ENCODE results near the gene SPTLC2. TPM values are rescaled to one million over a fixed set of nuclear protein-coding genes. Genes with fewer than 3 reads are reported as not detected.

The SPTLC2 gene
- total and polyA plus RNA-seq, 2 of the 13 experiments (the other 11 are each of a cell fraction or from before 2014, with no cell fraction given), result 17.4 to 17.5 TPM

DNA sequence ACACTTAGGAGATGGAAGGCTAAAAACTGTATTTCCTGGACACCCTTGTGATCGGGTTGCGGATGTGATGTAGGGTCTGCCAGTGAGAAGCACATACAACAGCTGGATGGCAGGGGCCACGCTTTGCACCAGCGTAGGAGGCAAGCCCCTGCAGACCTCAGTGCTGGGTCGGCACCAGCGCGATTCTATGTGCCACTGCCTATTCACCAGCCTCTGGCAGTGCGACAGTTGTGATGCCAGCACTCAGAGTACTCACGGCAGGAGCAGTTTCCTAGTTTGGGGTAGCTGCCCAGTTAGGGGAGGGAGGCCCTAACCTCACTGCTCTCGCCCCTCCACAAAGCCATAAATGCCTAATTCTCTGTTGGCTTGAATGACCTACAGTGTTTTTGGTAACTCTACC, 31.6 kb downstream of the SPTLC2 start (continued):
- TF ChIP-seq, protein P1, sequence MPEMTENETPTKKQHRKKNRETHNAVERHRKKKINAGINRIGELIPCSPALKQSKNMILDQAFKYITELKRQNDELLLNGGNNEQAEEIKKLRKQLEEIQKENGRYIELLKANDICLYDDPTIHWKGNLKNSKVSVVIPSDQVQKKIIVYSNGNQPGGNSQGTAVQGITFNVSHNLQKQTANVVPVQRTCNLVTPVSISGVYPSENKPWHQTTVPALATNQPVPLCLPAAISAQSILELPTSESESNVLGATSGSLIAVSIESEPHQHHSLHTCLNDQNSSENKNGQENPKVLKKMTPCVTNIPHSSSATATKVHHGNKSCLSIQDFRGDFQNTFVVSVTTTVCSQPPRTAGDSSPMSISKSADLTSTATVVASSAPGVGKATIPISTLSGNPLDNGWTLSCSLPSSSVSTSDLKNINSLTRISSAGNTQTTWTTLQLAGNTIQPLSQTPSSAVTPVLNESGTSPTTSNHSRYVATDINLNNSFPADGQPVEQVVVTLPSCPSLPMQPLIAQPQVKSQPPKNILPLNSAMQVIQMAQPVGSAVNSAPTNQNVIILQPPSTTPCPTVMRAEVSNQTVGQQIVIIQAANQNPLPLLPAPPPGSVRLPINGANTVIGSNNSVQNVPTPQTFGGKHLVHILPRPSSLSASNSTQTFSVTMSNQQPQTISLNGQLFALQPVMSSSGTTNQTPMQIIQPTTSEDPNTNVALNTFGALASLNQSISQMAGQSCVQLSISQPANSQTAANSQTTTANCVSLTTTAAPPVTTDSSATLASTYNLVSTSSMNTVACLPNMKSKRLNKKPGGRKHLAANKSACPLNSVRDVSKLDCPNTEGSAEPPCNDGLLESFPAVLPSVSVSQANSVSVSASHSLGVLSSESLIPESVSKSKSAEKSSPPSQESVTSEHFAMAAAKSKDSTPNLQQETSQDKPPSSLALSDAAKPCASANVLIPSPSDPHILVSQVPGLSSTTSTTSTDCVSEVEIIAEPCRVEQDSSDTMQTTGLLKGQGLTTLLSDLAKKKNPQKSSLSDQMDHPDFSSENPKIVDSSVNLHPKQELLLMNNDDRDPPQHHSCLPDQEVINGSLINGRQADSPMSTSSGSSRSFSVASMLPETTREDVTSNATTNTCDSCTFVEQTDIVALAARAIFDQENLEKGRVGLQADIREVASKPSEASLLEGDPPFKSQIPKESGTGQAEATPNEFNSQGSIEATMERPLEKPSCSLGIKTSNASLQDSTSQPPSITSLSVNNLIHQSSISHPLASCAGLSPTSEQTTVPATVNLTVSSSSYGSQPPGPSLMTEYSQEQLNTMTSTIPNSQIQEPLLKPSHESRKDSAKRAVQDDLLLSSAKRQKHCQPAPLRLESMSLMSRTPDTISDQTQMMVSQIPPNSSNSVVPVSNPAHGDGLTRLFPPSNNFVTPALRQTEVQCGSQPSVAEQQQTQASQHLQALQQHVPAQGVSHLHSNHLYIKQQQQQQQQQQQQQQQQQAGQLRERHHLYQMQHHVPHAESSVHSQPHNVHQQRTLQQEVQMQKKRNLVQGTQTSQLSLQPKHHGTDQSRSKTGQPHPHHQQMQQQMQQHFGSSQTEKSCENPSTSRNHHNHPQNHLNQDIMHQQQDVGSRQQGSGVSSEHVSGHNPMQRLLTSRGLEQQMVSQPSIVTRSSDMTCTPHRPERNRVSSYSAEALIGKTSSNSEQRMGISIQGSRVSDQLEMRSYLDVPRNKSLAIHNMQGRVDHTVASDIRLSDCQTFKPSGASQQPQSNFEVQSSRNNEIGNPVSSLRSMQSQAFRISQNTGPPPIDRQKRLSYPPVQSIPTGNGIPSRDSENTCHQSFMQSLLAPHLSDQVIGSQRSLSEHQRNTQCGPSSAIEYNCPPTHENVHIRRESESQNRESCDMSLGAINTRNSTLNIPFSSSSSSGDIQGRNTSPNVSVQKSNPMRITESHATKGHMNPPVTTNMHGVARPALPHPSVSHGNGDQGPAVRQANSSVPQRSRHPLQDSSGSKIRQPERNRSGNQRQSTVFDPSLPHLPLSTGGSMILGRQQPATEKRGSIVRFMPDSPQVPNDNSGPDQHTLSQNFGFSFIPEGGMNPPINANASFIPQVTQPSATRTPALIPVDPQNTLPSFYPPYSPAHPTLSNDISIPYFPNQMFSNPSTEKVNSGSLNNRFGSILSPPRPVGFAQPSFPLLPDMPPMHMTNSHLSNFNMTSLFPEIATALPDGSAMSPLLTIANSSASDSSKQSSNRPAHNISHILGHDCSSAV (CRISPR knock-in tag; IDR thresholded peaks at IDR 0.05; ENCODE audit: borderline replicate concordance), result no peak
- no peak for TF ChIP-seq LCORL (IDR thresholded peaks at IDR 0.05)
- TF ChIP-seq LCORL (CRISPR knock-in tag; IDR thresholded peaks at IDR 0.05), result no peak
- TF ChIP-seq, protein P2, sequence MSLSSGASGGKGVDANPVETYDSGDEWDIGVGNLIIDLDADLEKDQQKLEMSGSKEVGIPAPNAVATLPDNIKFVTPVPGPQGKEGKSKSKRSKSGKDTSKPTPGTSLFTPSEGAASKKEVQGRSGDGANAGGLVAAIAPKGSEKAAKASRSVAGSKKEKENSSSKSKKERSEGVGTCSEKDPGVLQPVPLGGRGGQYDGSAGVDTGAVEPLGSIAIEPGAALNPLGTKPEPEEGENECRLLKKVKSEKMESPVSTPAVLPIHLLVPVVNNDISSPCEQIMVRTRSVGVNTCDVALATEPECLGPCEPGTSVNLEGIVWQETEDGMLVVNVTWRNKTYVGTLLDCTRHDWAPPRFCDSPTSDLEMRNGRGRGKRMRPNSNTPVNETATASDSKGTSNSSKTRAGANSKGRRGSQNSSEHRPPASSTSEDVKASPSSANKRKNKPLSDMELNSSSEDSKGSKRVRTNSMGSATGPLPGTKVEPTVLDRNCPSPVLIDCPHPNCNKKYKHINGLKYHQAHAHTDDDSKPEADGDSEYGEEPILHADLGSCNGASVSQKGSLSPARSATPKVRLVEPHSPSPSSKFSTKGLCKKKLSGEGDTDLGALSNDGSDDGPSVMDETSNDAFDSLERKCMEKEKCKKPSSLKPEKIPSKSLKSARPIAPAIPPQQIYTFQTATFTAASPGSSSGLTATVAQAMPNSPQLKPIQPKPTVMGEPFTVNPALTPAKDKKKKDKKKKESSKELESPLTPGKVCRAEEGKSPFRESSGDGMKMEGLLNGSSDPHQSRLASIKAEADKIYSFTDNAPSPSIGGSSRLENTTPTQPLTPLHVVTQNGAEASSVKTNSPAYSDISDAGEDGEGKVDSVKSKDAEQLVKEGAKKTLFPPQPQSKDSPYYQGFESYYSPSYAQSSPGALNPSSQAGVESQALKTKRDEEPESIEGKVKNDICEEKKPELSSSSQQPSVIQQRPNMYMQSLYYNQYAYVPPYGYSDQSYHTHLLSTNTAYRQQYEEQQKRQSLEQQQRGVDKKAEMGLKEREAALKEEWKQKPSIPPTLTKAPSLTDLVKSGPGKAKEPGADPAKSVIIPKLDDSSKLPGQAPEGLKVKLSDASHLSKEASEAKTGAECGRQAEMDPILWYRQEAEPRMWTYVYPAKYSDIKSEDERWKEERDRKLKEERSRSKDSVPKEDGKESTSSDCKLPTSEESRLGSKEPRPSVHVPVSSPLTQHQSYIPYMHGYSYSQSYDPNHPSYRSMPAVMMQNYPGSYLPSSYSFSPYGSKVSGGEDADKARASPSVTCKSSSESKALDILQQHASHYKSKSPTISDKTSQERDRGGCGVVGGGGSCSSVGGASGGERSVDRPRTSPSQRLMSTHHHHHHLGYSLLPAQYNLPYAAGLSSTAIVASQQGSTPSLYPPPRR (CRISPR knock-in tag; IDR thresholded peaks at IDR 0.05; ENCODE audit: borderline replicate concordance), result no peak
- TF ChIP-seq MEIS1 (CRISPR knock-in tag; IDR thresholded peaks at IDR 0.05; ENCODE audit: borderline replicate concordance), result no peak
- no peak for TF ChIP-seq NFIB (CRISPR knock-in tag; IDR thresholded peaks at IDR 0.05; ENCODE audit: borderline replicate concordance)
- TF ChIP-seq SP2 (CRISPR knock-in tag; IDR thresholded peaks at IDR 0.05), result no peak
- TF ChIP-seq BRD4 (CRISPR knock-in tag; IDR thresholded peaks at IDR 0.05), result no peak
- no peak for TF ChIP-seq ZFP90 (CRISPR knock-in tag; IDR thresholded peaks at IDR 0.05; ENCODE audit: borderline replicate concordance)
- no peak for TF ChIP-seq RFXANK (CRISPR knock-in tag; IDR thresholded peaks at IDR 0.05)
- TF ChIP-seq MIER2 (CRISPR knock-in tag; IDR thresholded peaks at IDR 0.05), result no peak
- no peak for TF ChIP-seq ZNF3 (CRISPR knock-in tag; IDR thresholded peaks at IDR 0.05)
- TF ChIP-seq, protein P3, sequence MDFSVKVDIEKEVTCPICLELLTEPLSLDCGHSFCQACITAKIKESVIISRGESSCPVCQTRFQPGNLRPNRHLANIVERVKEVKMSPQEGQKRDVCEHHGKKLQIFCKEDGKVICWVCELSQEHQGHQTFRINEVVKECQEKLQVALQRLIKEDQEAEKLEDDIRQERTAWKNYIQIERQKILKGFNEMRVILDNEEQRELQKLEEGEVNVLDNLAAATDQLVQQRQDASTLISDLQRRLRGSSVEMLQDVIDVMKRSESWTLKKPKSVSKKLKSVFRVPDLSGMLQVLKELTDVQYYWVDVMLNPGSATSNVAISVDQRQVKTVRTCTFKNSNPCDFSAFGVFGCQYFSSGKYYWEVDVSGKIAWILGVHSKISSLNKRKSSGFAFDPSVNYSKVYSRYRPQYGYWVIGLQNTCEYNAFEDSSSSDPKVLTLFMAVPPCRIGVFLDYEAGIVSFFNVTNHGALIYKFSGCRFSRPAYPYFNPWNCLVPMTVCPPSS (IDR thresholded peaks at IDR 0.05), result no peak
- TF ChIP-seq CBX1 (IDR thresholded peaks at IDR 0.05; ENCODE audit: low read depth), result no peak
